ENCODE results near the gene ZNF503.

- TF ChIP-seq CTCF (IDR thresholded peaks at IDR 0.05; ENCODE audit: low read depth, low read length) (no peak), POLR2A (IDR thresholded peaks at IDR 0.05; ENCODE audit: extremely low read depth, insufficient read length) (no peak), MYC (IDR thresholded peaks at IDR 0.05; ENCODE audit: low read depth, low read length) (no peak)
These were observed 21.3 kb upstream of the ZNF503 start for GRCh38 chr10:75422913-75423312.

All from NB4 (cell line).